Stimulated activated naive CD4-positive, alpha-beta T cell treated with Interleukin-2 at 50 U/mL for 16 hours (primary cell): ENCODE data around the gene RCVRN.

Source experiments
- DNase-seq: peaks from one replicate; lab custom pipeline; 2025; lab: John Stamatoyannopoulos, UW

The RCVRN gene

DNA sequence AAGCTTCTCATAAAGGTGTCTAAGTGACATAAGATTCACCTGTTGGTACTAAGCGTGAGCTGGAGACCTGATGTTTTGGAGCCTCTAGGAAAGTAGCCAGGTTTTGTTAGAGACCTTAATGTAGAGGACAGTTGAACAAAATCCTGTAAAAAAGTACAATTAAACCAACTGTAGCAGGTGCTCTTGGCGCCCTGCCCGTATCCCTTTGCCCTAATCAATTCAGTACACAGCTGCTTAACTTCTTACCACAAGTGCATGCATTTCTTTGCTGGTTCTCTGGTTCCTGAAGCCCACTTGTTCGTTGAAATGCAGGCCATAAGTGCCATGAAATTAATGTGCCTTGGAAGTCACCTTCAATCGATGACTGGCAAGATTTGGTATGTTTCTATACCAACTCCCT is 54.9 kb downstream of the RCVRN start:
- no peak for DNase-seq
